GM19043 (cell line): ENCODE measurements around the gene HCRT.
"Not testable (repeated sequence)": the region's sequence is repeated elsewhere in the genome, so short reads cannot be mapped to it uniquely, and the experiment has no call there.

Experiments used
- ATAC-seq: cut with Tn5 transposase; IDR thresholded peaks from one replicate; pipeline ENCODE4 v1.9.1; 2021; ENCODE audit warnings: low read depth; ENCODE audit not compliant: unreplicated experiment

Gene HCRT

GRCh38 chr17:42184713-42185620 is at the start of gene HCRT:
HCRT (minus strand) TSS chr17:42185452; CDS start chr17:42185365, 87 bp downstream.
- ATAC-seq: no peak

DNA sequence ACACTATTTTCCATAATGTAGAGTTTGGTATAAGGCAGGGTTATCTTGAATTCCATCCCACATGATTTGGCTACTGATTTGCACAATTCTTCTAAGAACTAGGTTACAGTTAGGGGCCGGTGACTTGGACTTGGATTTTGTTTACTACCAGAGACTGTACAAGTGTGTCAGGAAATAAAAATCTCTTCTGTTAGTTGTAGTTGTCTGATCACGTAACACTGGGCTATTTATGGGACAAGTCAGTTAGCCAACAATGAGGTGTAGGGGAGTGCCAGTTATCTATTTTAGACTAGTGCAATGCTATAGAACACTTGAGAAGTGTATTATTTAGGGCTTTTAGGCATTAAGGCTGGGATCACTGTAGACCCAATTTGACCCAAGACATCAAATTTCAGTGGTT is 48.7 kb upstream of the HCRT start:
- ATAC-seq: no peak

DNA sequence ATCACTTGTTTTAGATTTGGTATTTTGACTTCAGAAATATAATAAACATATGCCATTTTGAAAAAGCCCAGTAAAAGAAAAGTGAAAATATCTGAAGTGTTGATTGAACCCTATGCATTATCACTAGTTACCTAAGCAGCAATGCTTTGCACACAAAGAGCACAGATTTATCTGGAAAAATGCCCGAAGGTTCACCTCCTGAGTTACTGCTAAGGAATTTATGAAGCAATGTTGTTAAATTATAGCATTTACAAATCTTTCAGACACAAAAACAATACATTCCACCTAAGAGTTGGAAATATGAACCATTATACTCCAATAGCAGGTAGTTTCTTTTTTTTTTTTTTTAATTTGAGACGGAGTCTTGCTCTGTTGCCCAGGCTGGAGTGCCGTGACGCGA is 47.9 kb upstream of the HCRT start:
- no peak for ATAC-seq

- ATAC-seq: no peak
Measured at GRCh38 chr17:42230225-42230624, 45.0 kb upstream of the HCRT start.

- no peak for ATAC-seq
Measured at GRCh38 chr17:42227849-42228700, 42.8 kb upstream of the HCRT start.

- no peak for ATAC-seq
Measured at GRCh38 chr17:42225646-42226045, 40.4 kb upstream of the HCRT start.

DNA sequence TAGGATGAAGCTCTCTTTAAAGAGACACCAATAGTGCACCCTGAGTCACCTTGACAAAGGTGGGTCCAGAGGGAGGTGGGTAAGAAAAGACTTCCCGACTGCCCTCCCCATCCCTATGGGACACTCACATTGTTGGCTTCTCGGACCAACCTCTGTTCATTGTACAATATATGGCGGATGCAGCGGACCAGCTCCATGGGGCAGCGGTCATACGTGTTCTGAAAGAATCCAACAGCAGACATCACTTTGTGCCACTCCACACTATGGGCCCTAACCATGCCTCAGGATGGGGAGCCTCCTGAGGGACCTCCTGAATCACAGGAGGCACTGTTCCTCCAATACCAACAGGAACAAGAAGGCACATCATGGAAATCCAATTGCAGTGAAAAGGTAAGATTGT is 39.4 kb upstream of the HCRT start:
- no peak for ATAC-seq

DNA sequence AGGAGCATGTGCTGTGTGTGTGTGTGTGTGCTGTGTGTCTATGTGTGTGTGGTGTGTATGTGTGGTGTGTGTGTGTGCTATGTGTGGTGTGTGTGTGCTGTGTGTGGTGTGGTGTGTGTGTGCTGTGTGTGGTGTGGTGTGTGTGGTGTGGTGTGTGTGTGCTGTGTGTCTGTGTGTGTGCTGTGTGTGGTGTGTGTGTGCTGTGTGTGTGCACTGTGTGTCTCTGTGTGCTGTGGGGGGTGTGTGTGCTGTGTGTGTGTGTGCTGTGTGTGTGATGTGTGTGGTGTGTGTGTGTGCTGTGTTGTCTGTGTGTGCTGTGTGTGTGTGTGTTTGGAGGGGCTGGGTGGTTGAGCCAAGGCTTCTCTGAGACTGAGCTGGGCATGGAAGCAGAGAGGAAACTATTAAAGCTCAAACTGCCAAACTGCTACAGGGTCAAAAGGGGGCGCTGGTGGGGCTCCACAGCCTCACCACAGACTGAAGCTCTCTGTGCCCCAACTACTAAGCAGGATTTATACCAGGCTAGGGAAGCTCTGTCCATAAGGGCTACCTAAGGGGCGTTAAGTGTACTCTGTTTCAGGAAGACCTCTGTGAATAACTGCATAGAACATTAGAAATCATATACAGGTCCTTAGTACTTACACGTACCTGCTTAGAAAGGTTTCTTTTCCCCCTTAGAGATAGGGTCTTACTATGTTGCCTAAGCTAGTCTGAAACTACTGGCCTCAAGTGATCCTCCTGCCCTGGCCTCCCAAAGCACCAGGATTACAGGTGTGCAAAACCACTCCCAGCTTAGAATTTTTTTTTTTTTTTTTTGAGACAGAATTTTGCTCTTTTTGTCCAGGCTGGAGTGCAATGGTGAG is 36.9 kb upstream of the HCRT start:
- ATAC-seq: no peak

DNA sequence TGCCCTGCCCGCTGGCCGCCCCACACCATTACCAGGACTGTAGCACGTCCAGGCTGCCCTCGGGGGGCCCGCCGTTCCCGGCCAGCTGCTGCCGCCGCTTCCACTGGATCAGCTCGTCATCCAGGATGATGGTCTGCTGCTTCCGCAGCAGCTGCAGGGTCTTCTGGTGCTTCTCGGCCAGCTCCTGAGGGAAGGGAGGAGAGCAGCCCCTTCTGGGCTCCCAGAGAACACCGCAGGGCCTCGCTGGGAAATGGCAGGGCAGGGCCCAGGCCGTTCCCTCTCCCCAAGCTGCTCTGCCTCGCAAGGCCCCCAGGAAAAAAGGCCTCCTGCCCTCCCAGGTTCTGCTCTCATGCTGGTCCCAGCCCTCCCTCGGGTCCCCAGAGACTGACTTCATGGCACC is 34.0 kb upstream of the HCRT start:
- not testable (repeated sequence) for ATAC-seq

- ATAC-seq: no peak
Measured at GRCh38 chr17:42214156-42214555, 28.9 kb upstream of the HCRT start.

- ATAC-seq: no peak
Measured at GRCh38 chr17:42212382-42212781, 27.1 kb upstream of the HCRT start.

DNA sequence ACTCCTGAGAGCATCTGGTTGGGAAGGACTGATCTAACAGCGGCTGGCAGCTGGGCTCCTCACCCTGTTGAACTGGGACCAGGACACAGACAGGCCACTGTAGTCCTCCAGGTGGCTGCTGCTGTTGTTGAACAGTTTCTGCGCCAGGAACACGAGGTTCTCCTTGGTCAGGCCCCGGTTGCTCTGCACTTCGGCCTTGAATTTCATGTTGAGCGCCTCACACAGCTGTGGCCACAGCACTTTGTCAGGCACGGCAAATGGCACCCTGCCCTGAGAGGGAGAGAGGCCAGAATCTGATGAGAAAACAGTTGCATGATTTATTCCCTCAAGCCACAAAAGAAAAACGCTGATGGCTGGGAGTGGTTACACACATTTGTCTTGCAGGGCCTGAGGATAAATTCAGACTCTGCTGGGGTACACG is 26.7 kb upstream of the HCRT start:
- ATAC-seq: not testable (repeated sequence)

GRCh38 chr17:42210046-42210445 is 24.8 kb upstream of the HCRT start:
- ATAC-seq: no peak

GRCh38 chr17:42206153-42206612 is 20.9 kb upstream of the HCRT start:
- not testable (repeated sequence) for ATAC-seq

DNA sequence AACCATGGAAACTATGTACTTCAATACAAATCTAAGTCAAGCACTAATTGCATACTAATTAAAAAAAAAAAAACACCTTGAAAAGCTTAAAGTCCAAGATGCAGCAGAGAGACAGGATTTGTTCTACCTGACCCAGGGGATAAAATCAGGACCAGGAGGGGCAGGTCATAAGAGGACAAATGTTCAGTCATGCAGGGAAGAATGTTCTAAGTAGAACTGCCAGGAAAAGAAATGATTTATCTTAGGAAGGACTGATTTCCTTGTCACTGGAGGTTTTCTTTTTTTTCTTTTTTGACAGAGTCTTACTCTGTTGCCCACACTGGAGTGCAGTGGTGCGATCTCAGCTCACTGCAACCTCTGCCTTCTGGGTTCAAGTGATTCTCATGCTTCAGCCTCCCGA is 18.1 kb upstream of the HCRT start:
- no peak for ATAC-seq

DNA sequence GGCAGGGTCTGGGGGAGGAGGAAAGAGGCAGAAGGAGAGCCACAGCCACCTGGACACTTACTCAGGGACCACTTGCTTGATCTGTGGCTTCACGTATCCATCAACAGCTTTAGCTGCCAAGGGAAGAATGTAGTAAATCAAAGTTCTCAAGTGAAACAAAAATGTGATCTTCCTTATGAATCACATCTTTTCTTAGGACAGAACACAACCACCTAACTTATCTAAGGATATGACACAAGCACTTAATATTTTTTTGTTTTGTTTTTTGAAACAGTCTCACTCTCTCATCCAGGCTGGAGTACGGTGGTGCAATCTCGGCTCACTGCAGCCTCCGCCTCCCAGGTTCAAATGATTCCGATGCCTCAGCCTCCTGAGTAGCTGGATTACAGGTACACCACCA is 17.4 kb upstream of the HCRT start:
- no peak for ATAC-seq

- ATAC-seq: no peak
Measured at GRCh38 chr17:42202159-42202558, 16.9 kb upstream of the HCRT start.

DNA sequence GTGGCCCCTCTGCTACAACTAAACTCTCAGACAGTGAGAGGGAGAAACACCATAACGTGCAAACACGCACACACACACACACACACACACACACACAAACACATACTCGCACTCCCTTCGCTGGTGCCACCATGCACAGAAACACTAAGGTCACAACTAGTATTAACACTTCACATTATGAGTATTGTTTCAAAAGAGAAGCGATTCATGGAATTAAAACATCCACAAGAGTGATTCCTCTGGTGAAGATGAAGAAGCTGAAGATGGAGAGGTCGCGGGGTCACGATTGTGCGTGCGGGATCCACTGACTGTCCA is 16.2 kb upstream of the HCRT start:
- no peak for ATAC-seq

- no peak for ATAC-seq
Measured at GRCh38 chr17:42200706-42201457, 15.6 kb upstream of the HCRT start.

- ATAC-seq: no peak
Measured at GRCh38 chr17:42199416-42200011, 14.3 kb upstream of the HCRT start.
